Lung (tissue), 12 donors: ENCODE results near the gene DENND4C. TPM values are rescaled to one million over a fixed set of nuclear protein-coding genes. Genes with fewer than 3 reads are reported as not detected.
"Not testable (repeated sequence)": the region's sequence is repeated elsewhere in the genome, so short reads cannot be mapped to it uniquely, and the experiment has no call there.

Experiments
- ATAC-seq: fragments of 200-7000 bp; cut with Tn5 transposase; one replicate; pipeline ENCODE4 v1.9.1; 2020; ENCODE audit warnings: moderate number of reproducible peaks; ENCODE audit not compliant: insufficient read depth, low FRiP score
- DNase-seq, 3 donors: peaks; one replicate each; pipeline ENCODE4 v3.0.0-alpha.2; 2013 to 2017
- H3K27ac ChIP-seq, 2 donors: one replicate each; pipeline ENCODE4 v1.5.1; 2013; ENCODE audit warnings: mild to moderate bottlenecking in 2 of 2, moderate library complexity in 2 of 2, control low read depth in 1 of 2, inconsistent platforms in 1 of 2, low read depth in 1 of 2, low read length in 1 of 2
- H3K27me3 ChIP-seq, 3 donors: one replicate each; pipeline ENCODE4 v1.5.1; 2013; ENCODE audit warnings: low read length in 2 of 3; ENCODE audit not compliant: control insufficient read depth in 3 of 3, insufficient read depth in 3 of 3
- H3K36me3 ChIP-seq, 4 donors: one replicate each; pipeline ENCODE4 v1.5.1; 2013; ENCODE audit warnings: low read length in 4 of 4, mild to moderate bottlenecking in 1 of 4, moderate library complexity in 1 of 4; ENCODE audit not compliant: control insufficient read depth in 4 of 4, insufficient read depth in 4 of 4
- H3K4me1 ChIP-seq, 5 donors: one replicate each; pipeline ENCODE4 v1.5.1; 2013; ENCODE audit warnings: low read length in 5 of 5, mild to moderate bottlenecking in 2 of 5, moderate library complexity in 1 of 5; ENCODE audit not compliant: control insufficient read depth in 5 of 5, insufficient read depth in 5 of 5
- H3K4me3 ChIP-seq: one replicate; pipeline ENCODE4 v1.5.1; 2013; ENCODE audit warnings: mild to moderate bottlenecking, control low read depth, moderate library complexity
- H3K9ac ChIP-seq, 2 donors: one replicate each; pipeline ENCODE4 v1.5.1; 2013; ENCODE audit warnings: low read length in 2 of 2, control low read depth in 1 of 2; ENCODE audit not compliant: insufficient read depth in 1 of 2
- H3K9me3 ChIP-seq, 4 donors: one replicate each; pipeline ENCODE4 v1.5.1; 2013; ENCODE audit warnings: low read length in 3 of 4, mild to moderate bottlenecking in 1 of 4, moderate library complexity in 1 of 4; ENCODE audit not compliant: control insufficient read depth in 4 of 4, insufficient read depth in 3 of 4
- CTCF ChIP-seq: IDR thresholded peaks from 2 replicates; pipeline ENCODE4 v1.5.1; 2012; ENCODE audit warnings: mild to moderate bottlenecking; ENCODE audit errors: control extremely low read depth, extremely low read depth
- WGBS, 2 donors: extraction: QIAGEN DNeasy Blood & Tissue Kit; methylation state at CpG; one replicate each; pipeline ENCODE4 v1.1.7; 2013; 5-methylcytosine and 5-hydroxymethylcytosine counted together
- polyA plus RNA-seq, 2 donors: library from polyadenylated mRNA; stranded (reverse); fragments of 200-250 nt; gene quantifications; one replicate each; pipeline ENCODE4 v1.2.1, GENCODE V29; 2013
- total RNA-seq, 2 donors: library from RNA; depleted of rRNA in 1 of 2; stranded (reverse); fragments of >200 nt in 1 of 2; gene quantifications; one replicate each; pipeline ENCODE4 v1.2.1, GENCODE V29; 2014 to 2021
- donor health status: control.
- donor health status: control.
- donor health status: Bipolar disorder and iron deficiency.
- donor health status: healthy.
- donor health status: DM: yes; HTN: yes; CAD: no.

DENND4C gene
- total and polyA plus RNA-seq, 4 donors: 9.4 to 154 (median 33.9) TPM

- DNase-seq (no peak), ATAC-seq (no peak)
- H3K9me3 ChIP-seq: no peaks in the 10 kb centered on the region
- peaks cover 0 to 6% (median 0%) of the 10 kb centered on the region in 5 donors for H3K4me1 ChIP-seq
- H3K27me3 ChIP-seq: no peaks in the 10 kb centered on the region
- no peak overlapping the region for H3K4me3 ChIP-seq
- peaks cover 0 to 9% (median 5%) of the 10 kb centered on the region in 4 donors for H3K36me3 ChIP-seq
- WGBS, 2 donors: 82 to 87% methylated on average over 10 of the region's 10 CpGs
- H3K27ac ChIP-seq: no peak overlapping the region
- H3K9ac ChIP-seq: no peak overlapping the region
- no peak for TF ChIP-seq CTCF
Observed at GRCh38 chr9:19243366-19244033, 13.0 kb downstream of the DENND4C start.

GRCh38 chr9:19246891-19247290 lies 16.4 kb downstream of the DENND4C start:
- Histone ChIP-seq H3K4me1 (peaks cover 0 to 5% (median 0%) of the 10 kb centered on the region in 5 donors), H3K27ac (no peak overlapping the region), H3K9ac (no peak overlapping the region), H3K9me3 (no peaks in the 10 kb centered on the region), H3K36me3 (peaks cover 0 to 10% (median 0%) of the 10 kb centered on the region in 4 donors), H3K27me3 (no peaks in the 10 kb centered on the region), H3K4me3 (no peak overlapping the region)
- TF ChIP-seq CTCF: no peak
- 80 to 85% methylated on average over 3 of the region's 3 CpGs for WGBS, 2 donors
- no peak for DNase-seq
- no peak for ATAC-seq

GRCh38 chr9:19247420-19247819 lies 16.9 kb downstream of the DENND4C start:
- no peaks in the 10 kb centered on the region for H3K9me3 ChIP-seq
- peaks cover 0 to 10% (median 0%) of the 10 kb centered on the region in 4 donors for H3K36me3 ChIP-seq
- no peak overlapping the region for H3K27ac ChIP-seq
- 93 to 98% methylated on average over 2 of the region's 2 CpGs for WGBS, 2 donors
- H3K9ac ChIP-seq: no peak overlapping the region
- no peak for DNase-seq
- peaks cover 0 to 5% (median 0%) of the 10 kb centered on the region in 5 donors for H3K4me1 ChIP-seq
- no peak overlapping the region for H3K4me3 ChIP-seq
- H3K27me3 ChIP-seq: no peaks in the 10 kb centered on the region
- no peak for ATAC-seq
- no peak for TF ChIP-seq CTCF

- DNase-seq, H3K4me1 ChIP-seq, H3K4me3 ChIP-seq, ATAC-seq, H3K27ac ChIP-seq, H3K9me3 ChIP-seq, H3K36me3 ChIP-seq, H3K9ac ChIP-seq, H3K27me3 ChIP-seq: not testable (repeated sequence)
- WGBS, 2 donors: 87% methylated on average over 8 of the region's 8 CpGs
Observed at GRCh38 chr9:19250346-19250745, 19.9 kb downstream of the DENND4C start.

- 88 to 98% methylated on average over 1 of the region's 1 CpG for WGBS, 2 donors
- not testable (repeated sequence) for H3K27ac ChIP-seq
Observed at GRCh38 chr9:19251203-19251602, 20.7 kb downstream of the DENND4C start.

GRCh38 chr9:19251622-19252021 lies 21.1 kb downstream of the DENND4C start:
- not testable (repeated sequence) for H3K4me3 ChIP-seq, H3K27ac ChIP-seq, H3K9ac ChIP-seq, DNase-seq, ATAC-seq, H3K4me1 ChIP-seq, H3K27me3 ChIP-seq, H3K9me3 ChIP-seq, H3K36me3 ChIP-seq
- WGBS, 2 donors: 90% methylated on average over 5 of the region's 5 CpGs

More at GRCh38 chr9:19251203-19251602, 20.7 kb downstream of the DENND4C start:
- not testable (repeated sequence) for H3K9me3 ChIP-seq, H3K27me3 ChIP-seq, H3K4me1 ChIP-seq, H3K9ac ChIP-seq, ATAC-seq, H3K36me3 ChIP-seq, H3K4me3 ChIP-seq, DNase-seq
